Upper lobe of left lung (tissue), 4 donors: ENCODE results near the gene SDCCAG8.

Source experiments
- CTCF ChIP-seq, 6 experiments: fragments of 450-650 bp in 4 of 6; fragments of 200-600 bp in 2 of 6; sonication (generic) in 2 of 6; IDR thresholded peaks; one replicate each; pipeline ENCODE4 v1.5.1; 2016 to 2019; ENCODE audit warnings: antibody characterized with exemption in 6 of 6
- EP300 ChIP-seq, 4 donors: sonication (generic); formaldehyde crosslinking; IDR thresholded peaks; one replicate each; pipeline ENCODE4 v1.5.1; 2017; ENCODE audit warnings: antibody characterized with exemption in 4 of 4, control low read depth in 2 of 4
- POLR2A ChIP-seq, 4 donors: fragments of 450-650 bp; IDR thresholded peaks; one replicate each; pipeline ENCODE4 v1.5.1; 2016 to 2017; ENCODE audit warnings: antibody characterized with exemption in 4 of 4, mild to moderate bottlenecking in 2 of 4
- POLR2AphosphoS5 ChIP-seq, 2 donors: sonication (generic); formaldehyde crosslinking; IDR thresholded peaks; one replicate each; pipeline ENCODE4 v1.5.1; 2017; ENCODE audit warnings: antibody characterized with exemption in 2 of 2

GRCh38 chr1:243287123-243287460 is 31.3 kb downstream of the SDCCAG8 start:
- TF ChIP-seq CTCF (IDR thresholded peaks at IDR 0.05) (no peak), POLR2A (IDR thresholded peaks at IDR 0.05) (no peak), POLR2AphosphoS5 (IDR thresholded peaks at IDR 0.05) (no peak), EP300 (IDR thresholded peaks at IDR 0.05) (no peak)
